NCI-H82 (cell line): ENCODE data around the gene RNF123.

Experiments
- DNase-seq: peaks from one replicate; lab custom pipeline; 2025; lab: John Stamatoyannopoulos, UW

The RNF123 gene

GRCh38 chr3:49689046-49689907, at the start of gene RNF123, which contains the start of gene MST1:
TSS of gene RNF123 (plus strand) at chr3:49689557. CDS start at chr3:49691166, 1,609 bp downstream.
TSS of gene MST1 (minus strand) at chr3:49689474. CDS start at chr3:49688691, 783 bp downstream.
- no peak for DNase-seq

- DNase-seq = no peak
Observed at GRCh38 chr3:49641292-49641691, 48.1 kb upstream of the RNF123 start.

GRCh38 chr3:49641921-49642707, 47.2 kb upstream of the RNF123 start:
- no peak for DNase-seq

GRCh38 chr3:49642708-49643145, 46.6 kb upstream of the RNF123 start:
- DNase-seq = no peak

GRCh38 chr3:49644684-49645083, 44.7 kb upstream of the RNF123 start:
- DNase-seq = no peak

- no peak for DNase-seq
Observed at GRCh38 chr3:49646236-49646635, 43.1 kb upstream of the RNF123 start.

GRCh38 chr3:49647741-49648140, 41.6 kb upstream of the RNF123 start:
- DNase-seq = no peak

- DNase-seq = no peak
Observed at GRCh38 chr3:49648354-49649019, 40.9 kb upstream of the RNF123 start.

- DNase-seq = no peak
Observed at GRCh38 chr3:49649576-49649975, 39.8 kb upstream of the RNF123 start.

GRCh38 chr3:49650177-49650576, 39.2 kb upstream of the RNF123 start:
- no peak for DNase-seq

GRCh38 chr3:49650637-49651036, 38.7 kb upstream of the RNF123 start:
- DNase-seq = no peak

- DNase-seq = no peak
Observed at GRCh38 chr3:49652218-49652902, 37.0 kb upstream of the RNF123 start.

GRCh38 chr3:49652903-49653415, 36.4 kb upstream of the RNF123 start:
- no peak for DNase-seq

GRCh38 chr3:49653621-49654020, 35.7 kb upstream of the RNF123 start:
- DNase-seq = no peak

GRCh38 chr3:49654176-49654825, 35.1 kb upstream of the RNF123 start:
- DNase-seq = no peak

- DNase-seq = no peak
Observed at GRCh38 chr3:49654955-49655556, 34.3 kb upstream of the RNF123 start.

GRCh38 chr3:49655731-49656285, 33.5 kb upstream of the RNF123 start:
- DNase-seq = no peak

GRCh38 chr3:49656541-49657112, 32.7 kb upstream of the RNF123 start:
- no peak for DNase-seq

- no peak for DNase-seq
Observed at GRCh38 chr3:49657208-49657915, 32.0 kb upstream of the RNF123 start.
